GM12878 (cell line): ENCODE measurements around the gene COQ5. TPM values are rescaled to one million over a fixed set of nuclear protein-coding genes. Genes with fewer than 3 reads are reported as not detected.

Source experiments
- ATAC-seq: fragments of 200-7000 bp; cut with Tn5 transposase; 3 replicates; pipeline ENCODE4 v1.9.1; 2020; ENCODE audit warnings: mild to moderate bottlenecking, moderate library complexity
- BruUV-seq: library from RNA; stranded (reverse); fragments of 400-500 nt; replicated peaks from 2 replicates; lab custom pipeline; 2021; lab: Mats Ljungman, UMichigan
- CTCF ChIA-PET: fragments of 300-600 bp; sonication (Branson Sonifier 250); formaldehyde crosslinking; extraction: SDS; loops from one replicate; lab custom pipeline; 2021; ENCODE audit warnings: inconsistent platforms; lab: Yijun Ruan, JAX
- POLR2A ChIA-PET: fragments of 350-600 bp; formaldehyde crosslinking; extraction: SDS; loops from one replicate; lab custom pipeline; 2021; ENCODE audit warnings: inconsistent platforms; lab: Charles Lee
- RAD21 ChIA-PET: fragments of 300-600 bp; sonication (Branson Sonifier 250); formaldehyde crosslinking; loops from one replicate; lab custom pipeline; 2023; ENCODE audit warnings: antibody characterized with exemption; ENCODE audit not compliant: unreplicated experiment; lab: Charles Lee
- SMC1A ChIA-PET: fragments of 300-600 bp; sonication (Branson Sonifier 250); formaldehyde crosslinking; loops from one replicate; lab custom pipeline; 2023; ENCODE audit not compliant: unreplicated experiment, uncharacterized antibody; lab: Charles Lee
- DNase-seq: peaks from one replicate; pipeline ENCODE4 v3.0.0-alpha.2; 2011; ENCODE audit warnings: low read depth, low spot score
- FAIRE-seq: peaks from 3 replicates; lab custom pipeline; 2011; peaks lifted over from hg19 to GRCh38; lab: Jason Lieb, UNC
- H2AFZ ChIP-seq: 2 replicates; pipeline ENCODE4 v1.6.0; 2011; ENCODE audit warnings: low read depth, low read length, control low read depth; ENCODE audit not compliant: control insufficient read depth
- H3K27ac ChIP-seq: 2 replicates; pipeline ENCODE4 v1.5.1; 2011; ENCODE audit warnings: control low read depth; ENCODE audit not compliant: control insufficient read depth, insufficient read depth
- H3K27me3 ChIP-seq, 2 experiments: replicated peaks in 1 of 2; 2 replicates each; pipeline versions ENCODE4 v1.6.0 to v1.6.1; 2011; ENCODE audit warnings: low read length in 1 of 2; ENCODE audit not compliant: control insufficient read depth in 2 of 2, insufficient read depth in 2 of 2
- H3K36me3 ChIP-seq, 2 experiments: 2 replicates each; pipeline ENCODE4 v1.5.1; 2011; ENCODE audit warnings: low read length in 1 of 2; ENCODE audit not compliant: control insufficient read depth in 2 of 2, insufficient read depth in 2 of 2
- H3K4me1 ChIP-seq: 2 replicates; pipeline ENCODE4 v1.6.1; 2011; ENCODE audit warnings: mild to moderate bottlenecking, low read length, moderate library complexity, mixed read lengths; ENCODE audit not compliant: control insufficient read depth, insufficient read depth
- H3K4me2 ChIP-seq: 2 replicates; pipeline ENCODE4 v1.6.0; 2011; ENCODE audit warnings: control low read depth; ENCODE audit not compliant: control insufficient read depth, insufficient read depth
- H3K4me3 ChIP-seq: fragments of 200-600 bp; sonication (generic); 2 replicates; pipeline ENCODE4 v1.5.1; 2016
- H3K79me2 ChIP-seq: 2 replicates; pipeline ENCODE4 v1.6.0; 2011; ENCODE audit warnings: low read length; ENCODE audit not compliant: control insufficient read depth, insufficient read depth
- H3K9ac ChIP-seq: 2 replicates; pipeline ENCODE4 v1.8.0; 2011; ENCODE audit warnings: low read length, control low read depth, mixed read lengths; ENCODE audit not compliant: control insufficient read depth, insufficient read depth
- H3K9me3 ChIP-seq: replicated peaks from 3 replicates; pipeline ENCODE4 v1.5.1; 2011; ENCODE audit warnings: mild to moderate bottlenecking, low read length; ENCODE audit not compliant: control insufficient read depth, insufficient read depth
- H4K20me1 ChIP-seq: 2 replicates; pipeline ENCODE4 v1.6.0; 2011; ENCODE audit not compliant: control insufficient read depth, insufficient read depth
- BACH1 ChIP-seq: fragments of 450-650 bp; IDR thresholded peaks from 2 replicates; pipeline ENCODE4 v1.6.1; 2017; ENCODE audit warnings: mild to moderate bottlenecking, borderline replicate concordance
- CHD2 ChIP-seq: IDR thresholded peaks from 2 replicates; pipeline ENCODE4 v1.6.1; 2011; ENCODE audit warnings: low read depth, low read length, improper control_type of control experiment, borderline replicate concordance
- HDGF ChIP-seq: fragments of 450-650 bp; IDR thresholded peaks from 2 replicates; pipeline ENCODE4 v1.6.1; 2016; ENCODE audit warnings: antibody characterized with exemption
- MYC ChIP-seq: IDR thresholded peaks from 2 replicates; pipeline ENCODE4 v1.6.1; 2011; ENCODE audit warnings: mild to moderate bottlenecking, low read length, moderate library complexity, inconsistent platforms; ENCODE audit not compliant: insufficient read depth, insufficient replicate concordance, insufficient read length, severe bottlenecking
- NBN ChIP-seq: fragments of 450-650 bp; IDR thresholded peaks from 2 replicates; pipeline ENCODE4 v1.6.1; 2016
- PBX3 ChIP-seq: IDR thresholded peaks from 2 replicates; pipeline ENCODE4 v1.6.1; 2011; ENCODE audit warnings: mild to moderate bottlenecking, low read depth, low read length, moderate library complexity; ENCODE audit not compliant: insufficient replicate concordance
- RAD21 ChIP-seq: IDR thresholded peaks from 2 replicates; pipeline ENCODE4 v1.6.1; 2011; ENCODE audit warnings: mild to moderate bottlenecking, low read depth, low read length, moderate library complexity; ENCODE audit not compliant: insufficient read depth
- TAF1 ChIP-seq: IDR thresholded peaks from 2 replicates; pipeline ENCODE4 v1.6.1; 2011; ENCODE audit warnings: mild to moderate bottlenecking, low read depth, low read length, borderline replicate concordance
- WGBS: methylation state at CpG from one replicate; pipeline ENCODE4 v1.1.6; 2016; ENCODE audit warnings: low lambda C conversion rate; ENCODE audit not compliant: insufficient replicate concordance, insufficient coverage; ENCODE audit errors: missing lambda C conversion rate; 5-methylcytosine and 5-hydroxymethylcytosine counted together
- in situ Hi-C: fragments of 300-500 bp; cut with MboI; formaldehyde crosslinking; loops from 9 replicates; pipeline ENCODE4 v1.14.3; 2018; ENCODE audit warnings: mixed read lengths
- intact Hi-C: fragments of 100-400 bp; cut with micrococcal nuclease; formaldehyde crosslinking; loops from one replicate; pipeline ENCODE4 v1.14.2; 2022; ENCODE audit not compliant: unreplicated experiment
- polyA plus RNA-seq, 11 experiments: library from polyadenylated mRNA; depleted of rRNA in 4 of 11; unstranded in 6 of 11; stranded (reverse) in 5 of 11; fragments of >200 nt; fragmentation: Nextera tagmentation in 4 of 11; fragmentation: Illumina TruSeq in 1 of 11; extraction: Ambion mirVana in 4 of 11; extraction: Trizol in 1 of 11; gene quantifications; 1 replicate in 1 of 11; 2 replicates in 10 of 11; pipeline versions ENCODE4 v1.2.1 to v1.2.3, GENCODE V29; 2011 to 2016; ENCODE audit warnings: inconsistent platforms in 2 of 11, missing spikeins in 2 of 11, low read depth in 1 of 11
- total RNA-seq, 4 experiments: library from RNA; depleted of rRNA in 3 of 4; stranded (reverse); fragments of >200 nt in 3 of 4; fragmentation: Illumina TruSeq in 1 of 4; extraction: Trizol in 1 of 4; gene quantifications; 2 replicates each; pipeline versions ENCODE4 v1.2.1 to v1.2.3, GENCODE V29; 2013 to 2021
- TF ChIP-seq, protein P1 (sequence below): fragments of 450-650 bp; IDR thresholded peaks from 2 replicates; pipeline ENCODE4 v1.6.1; 2017; ENCODE audit warnings: mild to moderate bottlenecking, low read depth, inconsistent platforms; ENCODE audit not compliant: poor library complexity, severe bottlenecking
- TF ChIP-seq, protein P2 (sequence below): IDR thresholded peaks from 2 replicates; pipeline ENCODE4 v1.6.1; 2012; ENCODE audit warnings: mild to moderate bottlenecking, low read depth, low read length

Gene COQ5
- total and polyA plus RNA-seq, 10 of the 15 experiments (the other 5 are each of a cell fraction or from before 2014, with no cell fraction given): 24.8 to 69.3 (median 37.8) TPM

DNA sequence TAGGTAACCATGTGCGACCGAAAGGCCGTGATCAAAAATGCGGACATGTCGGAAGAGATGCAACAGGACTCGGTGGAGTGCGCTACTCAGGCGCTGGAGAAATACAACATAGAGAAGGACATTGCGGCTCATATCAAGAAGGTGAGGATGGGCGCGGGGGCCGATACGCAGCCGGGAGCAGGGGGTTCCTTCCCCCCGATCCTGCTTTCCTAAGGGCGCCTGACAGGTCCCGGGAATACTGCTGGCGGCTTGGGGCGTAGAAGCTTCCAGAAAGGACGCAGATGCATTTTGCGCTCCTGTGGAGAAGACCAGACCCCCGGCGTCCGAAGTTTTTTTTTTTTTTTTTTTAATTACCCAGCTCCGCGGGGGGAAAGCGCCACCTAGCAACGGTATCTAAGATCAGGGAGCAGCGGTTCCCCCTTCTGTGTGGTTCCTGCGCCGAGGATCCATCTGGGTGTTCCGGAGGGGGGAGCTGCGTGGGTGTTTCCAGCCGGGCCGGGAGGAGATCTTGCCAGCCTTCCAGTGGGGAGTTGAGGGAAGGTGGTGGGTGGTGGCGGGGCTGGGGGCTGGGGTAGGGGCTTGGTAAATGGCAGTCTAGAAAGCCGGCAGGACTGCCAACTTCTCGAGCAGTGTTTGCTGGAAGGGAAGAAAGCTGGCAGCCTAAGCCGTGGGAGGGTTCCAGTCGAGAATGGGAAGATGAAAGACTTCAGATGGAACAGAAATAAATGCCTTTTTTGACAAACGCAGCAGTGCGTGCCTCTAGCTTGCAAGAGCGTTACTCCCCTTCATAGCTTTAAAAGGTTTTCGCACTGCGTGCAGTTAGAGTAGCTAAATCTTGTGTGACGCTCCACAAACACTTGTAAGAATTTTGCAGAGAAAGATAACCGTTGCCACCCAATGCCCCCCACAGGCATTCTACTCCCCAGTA, 32.3 kb downstream of the COQ5 start (continued):
- TF ChIP-seq, protein P1, sequence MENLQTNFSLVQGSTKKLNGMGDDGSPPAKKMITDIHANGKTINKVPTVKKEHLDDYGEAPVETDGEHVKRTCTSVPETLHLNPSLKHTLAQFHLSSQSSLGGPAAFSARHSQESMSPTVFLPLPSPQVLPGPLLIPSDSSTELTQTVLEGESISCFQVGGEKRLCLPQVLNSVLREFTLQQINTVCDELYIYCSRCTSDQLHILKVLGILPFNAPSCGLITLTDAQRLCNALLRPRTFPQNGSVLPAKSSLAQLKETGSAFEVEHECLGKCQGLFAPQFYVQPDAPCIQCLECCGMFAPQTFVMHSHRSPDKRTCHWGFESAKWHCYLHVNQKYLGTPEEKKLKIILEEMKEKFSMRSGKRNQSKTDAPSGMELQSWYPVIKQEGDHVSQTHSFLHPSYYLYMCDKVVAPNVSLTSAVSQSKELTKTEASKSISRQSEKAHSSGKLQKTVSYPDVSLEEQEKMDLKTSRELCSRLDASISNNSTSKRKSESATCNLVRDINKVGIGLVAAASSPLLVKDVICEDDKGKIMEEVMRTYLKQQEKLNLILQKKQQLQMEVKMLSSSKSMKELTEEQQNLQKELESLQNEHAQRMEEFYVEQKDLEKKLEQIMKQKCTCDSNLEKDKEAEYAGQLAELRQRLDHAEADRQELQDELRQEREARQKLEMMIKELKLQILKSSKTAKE: no peak
- TF ChIP-seq RAD21 (peak; percentile 47), MYC (no peak)
- TF ChIP-seq, all 136 proteins: peak for 11

GRCh38 chr12:120495731-120496412, 33.1 kb downstream of the COQ5 start, which contains the start of gene DYNLL1:
Gene DYNLL1 (plus strand): TSS chr12:120496113. CDS start chr12:120496422, 309 bp downstream.
- peak within 1 kb of the TSS; percentile 99 for H3K4me3 ChIP-seq
- H3K27me3 ChIP-seq: no peaks in the 10 kb centered on the region
- FAIRE-seq (peak; percentile 100), ATAC-seq (peak; percentile 97), DNase-seq (peak; percentile 93)
- peak within 1 kb of the TSS; percentile 91 for H2AFZ ChIP-seq
- H3K4me2 ChIP-seq: peak within 1 kb of the TSS; percentile 96
- no peaks in the 10 kb centered on the region for H3K9me3 ChIP-seq
- H3K27ac ChIP-seq: peak within 1 kb of the TSS; percentile 77
- POLR2A ChIA-PET: interaction anchor here (0.6 to 1.9 kb wide), 10 partner anchors 9 to 83 kb away, joined by 3 to 11 read pairs (median 3); partner anchors contain the start of genes COQ5 and COX6A1
- in situ Hi-C loops (no loop called here), intact Hi-C loops (loop anchor here (2.0 kb wide), 1 partner anchor 27 kb away; the partner anchor contains the start of gene SRSF9)
- H3K36me3 ChIP-seq: peaks cover 0 to 9% of the 10 kb centered on the region in 2 experiments; a peak in 2 of 4 replicates
- WGBS: 1% methylated on average over 40 of the region's 53 CpGs
- H3K79me2 ChIP-seq: peaks cover 30% of the 10 kb centered on the region
- SMC1A ChIA-PET: interaction anchor here (0.9 to 2.4 kb wide), 5 partner anchors 27 to 65 kb away, joined by 3 to 10 read pairs (median 6); partner anchors contain the start of genes COQ5 and SRSF9
- RAD21 ChIA-PET: interaction anchor here (0.7 to 2.5 kb wide), 10 partner anchors 27 to 194 kb away, joined by 3 to 16 read pairs (median 3); partner anchors contain the start of genes COQ5, POP5 and SIRT4
- peaks cover 4% of the 10 kb centered on the region for H3K4me1 ChIP-seq
- H3K9ac ChIP-seq: peak within 1 kb of the TSS; percentile 85
- H4K20me1 ChIP-seq: 0 out of 2 replicates have a peak, but pooled peaks cover 4% of the 10 kb centered on the region
- no TSS peak for BruUV-seq
- CTCF ChIA-PET: interaction anchor here (0.6 to 2.1 kb wide), 13 partner anchors 13 to 57 kb away, joined by 3 to 11 read pairs (median 5); partner anchors contain the start of genes COQ5 and SRSF9
- TF ChIP-seq TAF1 (peak; percentile 94), BACH1 (peak; percentile 7; the same call in 1 of the 2 replicates), HDGF (0 out of 2 replicates have a peak, but pooled peaks have one; percentile 41), MYC (no peak), CHD2 (peak; percentile 77), NBN (no peak), PBX3 (no peak)
- TF ChIP-seq, protein P2, sequence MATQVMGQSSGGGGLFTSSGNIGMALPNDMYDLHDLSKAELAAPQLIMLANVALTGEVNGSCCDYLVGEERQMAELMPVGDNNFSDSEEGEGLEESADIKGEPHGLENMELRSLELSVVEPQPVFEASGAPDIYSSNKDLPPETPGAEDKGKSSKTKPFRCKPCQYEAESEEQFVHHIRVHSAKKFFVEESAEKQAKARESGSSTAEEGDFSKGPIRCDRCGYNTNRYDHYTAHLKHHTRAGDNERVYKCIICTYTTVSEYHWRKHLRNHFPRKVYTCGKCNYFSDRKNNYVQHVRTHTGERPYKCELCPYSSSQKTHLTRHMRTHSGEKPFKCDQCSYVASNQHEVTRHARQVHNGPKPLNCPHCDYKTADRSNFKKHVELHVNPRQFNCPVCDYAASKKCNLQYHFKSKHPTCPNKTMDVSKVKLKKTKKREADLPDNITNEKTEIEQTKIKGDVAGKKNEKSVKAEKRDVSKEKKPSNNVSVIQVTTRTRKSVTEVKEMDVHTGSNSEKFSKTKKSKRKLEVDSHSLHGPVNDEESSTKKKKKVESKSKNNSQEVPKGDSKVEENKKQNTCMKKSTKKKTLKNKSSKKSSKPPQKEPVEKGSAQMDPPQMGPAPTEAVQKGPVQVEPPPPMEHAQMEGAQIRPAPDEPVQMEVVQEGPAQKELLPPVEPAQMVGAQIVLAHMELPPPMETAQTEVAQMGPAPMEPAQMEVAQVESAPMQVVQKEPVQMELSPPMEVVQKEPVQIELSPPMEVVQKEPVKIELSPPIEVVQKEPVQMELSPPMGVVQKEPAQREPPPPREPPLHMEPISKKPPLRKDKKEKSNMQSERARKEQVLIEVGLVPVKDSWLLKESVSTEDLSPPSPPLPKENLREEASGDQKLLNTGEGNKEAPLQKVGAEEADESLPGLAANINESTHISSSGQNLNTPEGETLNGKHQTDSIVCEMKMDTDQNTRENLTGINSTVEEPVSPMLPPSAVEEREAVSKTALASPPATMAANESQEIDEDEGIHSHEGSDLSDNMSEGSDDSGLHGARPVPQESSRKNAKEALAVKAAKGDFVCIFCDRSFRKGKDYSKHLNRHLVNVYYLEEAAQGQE: 0 out of 2 replicates have a peak, but pooled peaks have one; percentile 55
